Chondrocyte (in vitro differentiated cells): ENCODE measurements around the gene GADD45GIP1. TPM values are rescaled to one million over a fixed set of nuclear protein-coding genes. Genes with fewer than 3 reads are reported as not detected.

Source experiments
- DNase-seq: peaks from one replicate; pipeline ENCODE4 v3.0.0; 2021; ENCODE audit warnings: mixed read lengths, low spot score
- H3K27ac Mint-ChIP-seq: one replicate; pipeline ENCODE4 v1.8.0; 2021; ENCODE audit warnings: mild to moderate bottlenecking, moderate library complexity, mixed read lengths; ENCODE audit not compliant: unreplicated experiment
- H3K27me3 Mint-ChIP-seq: 2 replicates; pipeline ENCODE4 v1.8.0; 2021; ENCODE audit warnings: low read depth, mixed read lengths
- H3K36me3 Mint-ChIP-seq: 2 replicates; pipeline ENCODE4 v1.8.0; 2021; ENCODE audit warnings: low read depth, mixed read lengths
- H3K4me1 Mint-ChIP-seq: 2 replicates; pipeline ENCODE4 v1.8.0; 2021; ENCODE audit warnings: low read depth, mild to moderate bottlenecking, mixed read lengths
- H3K4me3 Mint-ChIP-seq: one replicate; pipeline ENCODE4 v1.8.0; 2021; ENCODE audit warnings: mild to moderate bottlenecking, moderate library complexity, mixed read lengths; ENCODE audit not compliant: unreplicated experiment
- H3K9me3 Mint-ChIP-seq: 2 replicates; pipeline ENCODE4 v1.8.0; 2021; ENCODE audit warnings: low read depth, mixed read lengths
- total RNA-seq: library from RNA; stranded (reverse); gene quantifications from 3 replicates; pipeline ENCODE4 v1.2.1, GENCODE V29; 2021
- TF ChIP-seq, protein P1 (sequence below): fragments of 200-600 bp; sonication (generic); IDR thresholded peaks from 2 replicates; pipeline ENCODE4 v1.5.0; 2021; ENCODE audit warnings: antibody characterized with exemption, mild to moderate bottlenecking, moderate library complexity

Gene GADD45GIP1
- total RNA-seq, 1 donor from 2014 or later, result 29.1 TPM

DNA sequence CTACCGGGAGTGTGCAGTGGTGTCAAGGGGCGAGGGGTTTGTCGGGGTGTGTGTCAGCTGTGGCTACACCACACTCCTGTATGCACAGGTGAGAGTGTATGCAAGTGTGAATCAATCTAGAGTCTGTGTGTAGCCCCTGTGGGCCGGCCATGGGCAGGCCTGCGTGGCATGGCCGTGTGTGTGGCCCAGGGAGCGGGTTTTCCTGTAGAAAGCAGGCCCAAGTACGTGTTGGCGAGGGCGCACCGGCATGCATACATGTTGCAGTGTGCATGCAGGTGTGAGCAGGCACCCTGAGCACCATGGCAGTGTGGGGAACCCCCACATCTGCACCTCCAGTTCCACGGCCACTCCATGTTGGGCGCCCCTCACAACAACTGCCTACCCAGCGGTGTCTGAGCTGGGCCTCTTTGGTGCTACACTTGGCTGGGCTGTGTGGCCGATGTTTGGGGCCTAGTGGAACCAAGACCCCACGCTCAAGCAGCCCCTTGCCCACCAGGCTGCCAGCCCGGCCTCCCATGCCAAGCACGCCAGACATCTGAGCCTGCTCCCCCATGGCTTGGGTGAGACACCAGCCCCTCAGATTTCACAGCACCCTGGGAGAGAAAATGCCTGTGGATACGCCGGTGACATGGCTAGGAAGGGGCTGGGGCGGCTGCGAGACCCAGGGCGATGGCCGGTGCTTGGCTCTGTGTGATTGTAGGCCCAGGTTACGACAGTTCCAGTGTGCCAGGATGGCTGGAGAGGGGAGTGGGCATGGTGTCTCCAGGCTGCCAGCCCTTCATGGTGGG is 40.4 kb upstream of the GADD45GIP1 start:
- TF ChIP-seq, protein P1, sequence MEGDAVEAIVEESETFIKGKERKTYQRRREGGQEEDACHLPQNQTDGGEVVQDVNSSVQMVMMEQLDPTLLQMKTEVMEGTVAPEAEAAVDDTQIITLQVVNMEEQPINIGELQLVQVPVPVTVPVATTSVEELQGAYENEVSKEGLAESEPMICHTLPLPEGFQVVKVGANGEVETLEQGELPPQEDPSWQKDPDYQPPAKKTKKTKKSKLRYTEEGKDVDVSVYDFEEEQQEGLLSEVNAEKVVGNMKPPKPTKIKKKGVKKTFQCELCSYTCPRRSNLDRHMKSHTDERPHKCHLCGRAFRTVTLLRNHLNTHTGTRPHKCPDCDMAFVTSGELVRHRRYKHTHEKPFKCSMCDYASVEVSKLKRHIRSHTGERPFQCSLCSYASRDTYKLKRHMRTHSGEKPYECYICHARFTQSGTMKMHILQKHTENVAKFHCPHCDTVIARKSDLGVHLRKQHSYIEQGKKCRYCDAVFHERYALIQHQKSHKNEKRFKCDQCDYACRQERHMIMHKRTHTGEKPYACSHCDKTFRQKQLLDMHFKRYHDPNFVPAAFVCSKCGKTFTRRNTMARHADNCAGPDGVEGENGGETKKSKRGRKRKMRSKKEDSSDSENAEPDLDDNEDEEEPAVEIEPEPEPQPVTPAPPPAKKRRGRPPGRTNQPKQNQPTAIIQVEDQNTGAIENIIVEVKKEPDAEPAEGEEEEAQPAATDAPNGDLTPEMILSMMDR, result no peak
- Mint-ChIP-seq H3K36me3 (peaks cover 8% of the 10 kb centered on the region), H3K9me3 (no peaks in the 10 kb centered on the region), H3K4me1 (peaks cover 23% of the 10 kb centered on the region), H3K27ac (peak overlapping the region; percentile 2), H3K4me3 (peak overlapping the region; percentile 59), H3K27me3 (no peaks in the 10 kb centered on the region)
- DNase-seq, result no peak

DNA sequence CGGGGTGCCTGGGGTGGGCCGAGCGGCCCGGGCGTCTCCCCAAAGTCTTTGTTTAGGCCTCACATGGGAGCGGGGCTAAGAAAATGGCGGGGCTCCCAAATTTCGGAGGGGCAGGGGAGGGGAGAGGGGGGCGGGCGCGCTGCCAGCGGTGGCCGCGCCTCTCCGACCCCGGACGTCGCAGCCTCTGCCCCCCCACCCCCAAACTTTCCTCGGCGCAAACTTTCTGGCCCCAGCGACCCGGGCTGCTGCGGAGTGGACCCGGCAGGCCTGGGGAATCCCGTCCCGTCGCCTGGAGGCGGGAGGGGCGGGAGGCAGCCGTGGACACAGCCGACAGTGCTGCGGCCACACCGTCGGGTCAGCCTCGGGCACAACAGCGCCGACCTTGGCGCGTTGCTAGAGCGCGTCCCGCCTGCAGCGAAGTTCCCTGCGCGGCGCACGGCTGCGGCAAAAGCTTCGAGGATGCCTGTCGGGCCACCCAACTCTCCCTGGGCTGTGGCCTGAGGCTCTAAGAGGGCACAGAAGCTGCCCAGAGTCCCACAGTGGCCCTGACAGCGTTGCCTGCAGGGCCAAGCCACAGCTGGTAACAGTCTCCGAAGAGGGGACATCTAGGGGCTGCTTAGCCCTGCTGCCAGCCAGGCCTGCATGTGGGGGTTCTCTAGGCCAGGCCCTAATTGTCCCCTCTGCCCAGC is 39.5 kb upstream of the GADD45GIP1 start:
- Mint-ChIP-seq H3K4me1 (peaks cover 23% of the 10 kb centered on the region), H3K4me3 (peak overlapping the region; percentile 59), H3K27ac (no peak overlapping the region), H3K36me3 (peaks cover 8% of the 10 kb centered on the region), H3K27me3 (no peaks in the 10 kb centered on the region), H3K9me3 (no peaks in the 10 kb centered on the region)
- no peak for DNase-seq
- TF ChIP-seq, protein P1, result peak; percentile 29

DNA sequence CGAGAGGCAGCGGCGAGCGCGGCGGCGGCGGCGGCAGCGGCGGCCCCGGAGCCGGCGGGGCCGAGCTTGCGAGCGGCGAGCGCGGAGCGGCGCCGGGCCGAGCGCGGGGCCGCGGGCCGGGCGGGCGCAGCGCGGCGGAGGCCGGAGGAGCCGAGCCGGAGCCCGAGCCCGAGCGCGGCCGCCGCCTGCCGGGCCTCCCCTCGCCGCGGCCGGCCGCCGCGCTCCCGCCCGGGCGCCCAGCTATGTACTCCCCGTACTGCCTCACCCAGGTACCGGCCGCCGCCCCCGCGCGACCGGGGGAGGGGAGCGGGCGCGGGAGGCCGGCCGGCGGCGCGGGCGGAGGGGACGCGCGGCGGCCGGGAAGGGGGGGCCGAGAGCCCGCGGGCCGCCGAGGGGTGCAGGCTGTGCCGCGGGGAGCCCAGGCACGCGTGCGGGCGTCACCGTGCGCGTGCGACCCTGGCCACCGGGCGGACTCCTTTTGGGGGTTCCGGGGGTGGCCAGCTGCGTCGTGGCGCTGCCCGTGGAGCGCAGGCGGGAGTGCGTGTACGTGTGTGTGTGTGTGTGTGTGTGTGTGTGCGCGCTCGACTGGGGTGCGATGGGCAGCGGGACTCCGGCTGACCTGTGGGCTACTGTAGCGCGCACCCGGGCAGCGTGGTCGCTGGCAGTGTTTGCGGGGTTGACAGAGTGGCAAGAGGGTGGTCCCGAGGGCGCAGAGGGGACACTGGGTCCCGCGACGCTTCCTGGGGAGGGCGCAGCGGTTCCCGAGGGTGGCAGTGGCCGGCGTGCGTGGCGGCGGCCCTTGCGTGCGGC is 38.8 kb upstream of the GADD45GIP1 start:
- DNase-seq, result no peak
- Mint-ChIP-seq H3K4me1 (peaks cover 23% of the 10 kb centered on the region), H3K9me3 (no peaks in the 10 kb centered on the region), H3K36me3 (peaks cover 8% of the 10 kb centered on the region), H3K27ac (peak overlapping the region; percentile 87), H3K4me3 (peak overlapping the region; percentile 96), H3K27me3 (no peaks in the 10 kb centered on the region)
- TF ChIP-seq, protein P1, result no peak

DNA sequence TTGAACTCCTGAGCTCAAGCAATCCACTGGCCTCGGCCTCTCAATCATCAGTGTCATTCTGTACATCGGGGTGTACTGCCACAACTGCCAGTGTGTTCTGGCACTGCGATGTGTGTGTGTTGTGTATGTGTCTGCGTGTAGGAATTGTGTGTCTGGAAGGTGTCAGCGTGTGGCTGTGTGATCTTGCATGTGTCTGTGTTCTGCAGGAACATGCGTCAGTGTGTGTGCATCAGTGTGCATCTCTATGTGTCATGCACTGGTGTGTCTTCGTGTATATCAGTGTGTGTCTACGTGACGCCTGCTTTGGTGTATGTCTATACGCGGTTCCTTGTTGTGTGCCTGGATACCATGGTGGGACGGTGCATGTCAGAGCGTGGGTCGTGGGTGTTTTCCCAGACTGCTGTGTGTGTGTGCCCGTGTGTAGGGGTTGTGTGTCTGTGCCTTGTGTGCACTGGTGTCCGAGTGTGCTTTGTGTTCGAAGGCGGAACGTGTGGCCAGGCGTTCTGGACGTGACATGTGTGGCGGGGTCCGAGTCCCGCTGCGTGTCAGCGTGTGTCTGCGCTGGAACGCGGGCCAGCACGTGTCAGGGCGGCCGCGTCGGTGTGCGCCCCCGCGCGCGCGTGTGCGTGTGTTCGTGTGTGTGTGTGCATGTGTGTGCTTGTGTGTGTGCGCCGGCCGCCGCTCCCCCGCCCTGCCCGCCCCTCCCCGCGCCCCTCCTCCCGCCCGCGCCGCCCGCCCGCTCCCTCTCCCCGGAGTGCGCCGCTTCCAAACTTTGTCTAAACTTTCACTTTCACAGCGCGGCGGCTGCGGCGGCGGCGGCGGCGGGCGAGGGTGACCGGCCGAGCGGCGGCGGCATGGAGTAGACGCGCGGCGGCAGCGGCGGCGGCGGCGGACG is 37.9 kb upstream of the GADD45GIP1 start, which contains the start of gene NFIX:
TSS of gene NFIX (plus strand) at position 775 of the 895 bp plus-strand sequence. CDS start 363 bp downstream, outside the sequence.
- TF ChIP-seq, protein P1, result peak; percentile 19
- Mint-ChIP-seq H3K4me3 (peak within 1 kb of the TSS; percentile 96), H3K4me1 (peaks cover 23% of the 10 kb centered on the region), H3K27me3 (no peaks in the 10 kb centered on the region), H3K27ac (peak within 1 kb of the TSS; percentile 87), H3K9me3 (no peaks in the 10 kb centered on the region), H3K36me3 (peaks cover 8% of the 10 kb centered on the region)
- no peak for DNase-seq
